DND-41 (cell line): Measurements from ENCODE around the gene TFEB.

Source experiments
- ATAC-seq: fragments of 200-7000 bp; cut with Tn5 transposase; 3 replicates; pipeline ENCODE4 v1.9.1; 2021; ENCODE audit warnings: low read depth; ENCODE audit not compliant: insufficient read depth
- DNase-seq: peaks from one replicate; pipeline ENCODE4 v3.0.0-alpha.2; 2020
- H2AFZ ChIP-seq: 2 replicates; pipeline ENCODE4 v1.6.0; 2012; ENCODE audit warnings: low read depth, low read length
- H3K27ac ChIP-seq: 2 replicates; pipeline ENCODE4 v1.5.1; 2012; ENCODE audit warnings: low read length, inconsistent platforms
- H3K27me3 ChIP-seq: fragments of 200-600 bp; sonication (generic); 2 replicates; pipeline ENCODE4 v1.6.0; 2012; ENCODE audit warnings: low read length, mild to moderate bottlenecking, inconsistent platforms; ENCODE audit not compliant: insufficient read depth, poor library complexity
- H3K36me3 ChIP-seq: 2 replicates; pipeline ENCODE4 v1.5.1; 2012; ENCODE audit warnings: low read length, inconsistent platforms; ENCODE audit not compliant: insufficient read depth
- H3K4me1 ChIP-seq: 2 replicates; pipeline ENCODE4 v1.5.1; 2012; ENCODE audit warnings: mild to moderate bottlenecking, low read length; ENCODE audit not compliant: insufficient read depth
- H3K4me2 ChIP-seq: 2 replicates; pipeline ENCODE4 v1.6.0; 2012; ENCODE audit warnings: mild to moderate bottlenecking, moderate library complexity, low read length, inconsistent platforms; ENCODE audit not compliant: insufficient read depth
- H3K4me3 ChIP-seq, 2 experiments: fragments of 200-600 bp in 1 of 2; shearing (Covaris generic) in 1 of 2; 2 replicates each; pipeline ENCODE4 v1.5.1; 2012 to 2016; ENCODE audit warnings: inconsistent platforms in 2 of 2, low read length in 2 of 2, mild to moderate bottlenecking in 2 of 2, low read depth in 1 of 2, moderate library complexity in 1 of 2
- H3K79me2 ChIP-seq: 2 replicates; pipeline ENCODE4 v1.6.0; 2012; ENCODE audit warnings: low read length, inconsistent platforms; ENCODE audit not compliant: insufficient read depth
- H3K9ac ChIP-seq: 2 replicates; pipeline ENCODE4 v1.6.0; 2012; ENCODE audit warnings: low read depth, mild to moderate bottlenecking, inconsistent platforms, low read length, moderate library complexity
- H3K9me3 ChIP-seq: 2 replicates; pipeline ENCODE4 v1.5.1; 2012; ENCODE audit warnings: low read length, moderate library complexity, mild to moderate bottlenecking, inconsistent platforms; ENCODE audit not compliant: insufficient read depth, severe bottlenecking
- H4K20me1 ChIP-seq: 2 replicates; pipeline ENCODE4 v1.6.0; 2012; ENCODE audit warnings: low read length; ENCODE audit not compliant: insufficient read depth
- CTCF ChIP-seq: IDR thresholded peaks from 2 replicates; pipeline ENCODE4 v1.5.1; 2012; ENCODE audit warnings: borderline replicate concordance, low read length, moderate library complexity, mild to moderate bottlenecking; ENCODE audit not compliant: poor library complexity, severe bottlenecking; ENCODE audit errors: extremely low read depth
- EZH2 ChIP-seq: IDR thresholded peaks from 3 replicates; pipeline ENCODE4 v1.6.1; 2012; ENCODE audit warnings: borderline replicate concordance, low read depth, mild to moderate bottlenecking, moderate library complexity, low read length, inconsistent platforms; ENCODE audit not compliant: severe bottlenecking

The TFEB gene

GRCh38 chr6:41667195-41667594 is 68.2 kb downstream of the TFEB start:
- no peak overlapping the region for H3K4me2 ChIP-seq
- H3K79me2 ChIP-seq = no peaks in the 10 kb centered on the region
- ATAC-seq (no peak), DNase-seq (no peak)
- H4K20me1 ChIP-seq = no peaks in the 10 kb centered on the region
- peaks cover 2% of the 10 kb centered on the region for H3K27me3 ChIP-seq
- H3K4me3 ChIP-seq = no peak overlapping the region
- no peaks in the 10 kb centered on the region for H3K9me3 ChIP-seq
- no peaks in the 10 kb centered on the region for H3K4me1 ChIP-seq
- no peaks in the 10 kb centered on the region for H3K36me3 ChIP-seq
- H3K27ac ChIP-seq = no peak overlapping the region
- H3K9ac ChIP-seq = no peak overlapping the region
- H2AFZ ChIP-seq = no peak overlapping the region
- TF ChIP-seq CTCF (no peak), EZH2 (no peak)

GRCh38 chr6:41664271-41664670 is 71.1 kb downstream of the TFEB start:
- Histone ChIP-seq H3K79me2 (no peaks in the 10 kb centered on the region), H3K9me3 (no peaks in the 10 kb centered on the region), H3K27ac (no peak overlapping the region), H3K4me2 (no peak overlapping the region), H3K9ac (no peak overlapping the region), H3K36me3 (no peaks in the 10 kb centered on the region), H4K20me1 (no peaks in the 10 kb centered on the region), H3K27me3 (peaks cover 7% of the 10 kb centered on the region), H2AFZ (no peak overlapping the region), H3K4me3 (no peak overlapping the region), H3K4me1 (no peaks in the 10 kb centered on the region)
- DNase-seq = no peak
- TF ChIP-seq CTCF (no peak), EZH2 (no peak)
- no peak for ATAC-seq

GRCh38 chr6:41663568-41663967 is 71.8 kb downstream of the TFEB start:
- Histone ChIP-seq H3K27me3 (peaks cover 7% of the 10 kb centered on the region), H3K27ac (no peak overlapping the region), H3K79me2 (no peaks in the 10 kb centered on the region), H2AFZ (no peak overlapping the region), H3K4me3 (no peak overlapping the region), H3K4me1 (no peaks in the 10 kb centered on the region), H4K20me1 (no peaks in the 10 kb centered on the region), H3K9me3 (no peaks in the 10 kb centered on the region), H3K36me3 (no peaks in the 10 kb centered on the region), H3K9ac (no peak overlapping the region), H3K4me2 (no peak overlapping the region)
- no peak for DNase-seq
- no peak for ATAC-seq
- TF ChIP-seq CTCF = no peak
- no peak for TF ChIP-seq EZH2

GRCh38 chr6:41659935-41660334 is 75.5 kb downstream of the TFEB start:
- Histone ChIP-seq H2AFZ (no peak overlapping the region), H3K9me3 (no peaks in the 10 kb centered on the region), H3K27me3 (peaks cover 7% of the 10 kb centered on the region), H3K36me3 (no peaks in the 10 kb centered on the region), H3K4me1 (no peaks in the 10 kb centered on the region), H3K9ac (no peak overlapping the region), H3K79me2 (no peaks in the 10 kb centered on the region), H4K20me1 (no peaks in the 10 kb centered on the region), H3K4me3 (no peak overlapping the region), H3K27ac (no peak overlapping the region), H3K4me2 (no peak overlapping the region)
- ATAC-seq = no peak
- TF ChIP-seq CTCF = no peak
- TF ChIP-seq EZH2 = no peak
- no peak for DNase-seq
